ENCODE data around the gene RAD21L1. TPM values are rescaled to one million over a fixed set of nuclear protein-coding genes. Genes with fewer than 3 reads are reported as not detected.
A peak's percentile ranks its signal among the peaks of the same experiment; 100 is the strongest.

The RAD21L1 gene
- total and polyA plus RNA-seq, 8 donors: not detected

GRCh38 chr20:1255675-1256074, 29.8 kb downstream of the RAD21L1 start:
- no peak for TF ChIP-seq CTCF (IDR thresholded peaks at IDR 0.05)

GRCh38 chr20:1263853-1264252, 38.0 kb downstream of the RAD21L1 start:
- WGBS, 2 donors: 78 to 88% methylated on average over 1 of the region's 1 CpG
- ATAC-seq: no peak
- no peak for DNase-seq
- TF ChIP-seq CTCF (IDR thresholded peaks at IDR 0.05): no peak
- no peak for FAIRE-seq
- no peaks in the 10 kb centered on the region for H3K9me3 ChIP-seq
- H3K4me3 ChIP-seq: no peak overlapping the region
- H3K36me3 ChIP-seq: no peaks in the 10 kb centered on the region
- no peak overlapping the region for H3K27ac ChIP-seq
- H3K4me1 ChIP-seq: peaks cover 0 to 4% (median 0%) of the 10 kb centered on the region in 3 donors
- intact Hi-C loops (cut with DNase I): no loop called here
- peaks cover 0 to 5% (median 0%) of the 10 kb centered on the region in 4 donors for H3K27me3 ChIP-seq

More at GRCh38 chr20:1255675-1256074, 29.8 kb downstream of the RAD21L1 start:
- Histone ChIP-seq H3K4me3 (no peak overlapping the region), H3K27me3 (peaks cover 0 to 14% (median 3%) of the 10 kb centered on the region in 4 donors), H3K4me1 (no peaks in the 10 kb centered on the region), H3K36me3 (no peaks in the 10 kb centered on the region), H3K9me3 (no peaks in the 10 kb centered on the region), H3K27ac (no peak overlapping the region)
- ATAC-seq: no peak
- no peak for DNase-seq
- 77 to 85% methylated on average over 2 of the region's 2 CpGs for WGBS, 2 donors
- intact Hi-C loops (cut with DNase I): no loop called here
- no peak for FAIRE-seq

- Histone ChIP-seq H3K36me3 (no peaks in the 10 kb centered on the region), H3K4me3 (no peak overlapping the region), H3K4me1 (peaks cover 0 to 4% (median 0%) of the 10 kb centered on the region in 3 donors), H3K9me3 (no peaks in the 10 kb centered on the region), H3K27ac (no peak overlapping the region), H3K27me3 (peaks cover 0 to 5% (median 0%) of the 10 kb centered on the region in 4 donors)
- DNase-seq: no peak
- intact Hi-C loops (cut with DNase I): no loop called here
- no peak for ATAC-seq
- 67 to 86% methylated on average over 2 of the region's 2 CpGs for WGBS, 2 donors
- no peak for TF ChIP-seq CTCF (IDR thresholded peaks at IDR 0.05)
- no peak for FAIRE-seq
Measured at GRCh38 chr20:1264727-1265126, 38.9 kb downstream of the RAD21L1 start.

GRCh38 chr20:1265226-1265915, 39.5 kb downstream of the RAD21L1 start:
- Histone ChIP-seq H3K4me1 (peaks cover 0 to 4% (median 0%) of the 10 kb centered on the region in 3 donors), H3K27me3 (peaks cover 0 to 5% (median 0%) of the 10 kb centered on the region in 4 donors), H3K9me3 (no peaks in the 10 kb centered on the region), H3K4me3 (peak overlapping the region in 1 of 4 donors; percentile 90), H3K36me3 (no peaks in the 10 kb centered on the region), H3K27ac (no peak overlapping the region)
- intact Hi-C loops (cut with DNase I): no loop called here
- FAIRE-seq (no peak), ATAC-seq (no peak), DNase-seq (no peak)
- TF ChIP-seq CTCF (IDR thresholded peaks at IDR 0.05): no peak
- WGBS, 2 donors: 86 to 91% methylated on average over 4 of the region's 4 CpGs

- ATAC-seq: no peak
- 1 to 3% methylated on average over 10 of the region's 10 CpGs for WGBS, 2 donors
- Histone ChIP-seq H3K4me3 (peak overlapping the region; percentile 72 to 90 (median 81)), H3K4me1 (peaks cover 0 to 4% (median 0%) of the 10 kb centered on the region in 3 donors), H3K9me3 (no peaks in the 10 kb centered on the region), H3K36me3 (no peaks in the 10 kb centered on the region), H3K27ac (no peak overlapping the region), H3K27me3 (peaks cover 0 to 4% (median 0%) of the 10 kb centered on the region in 4 donors)
- intact Hi-C loops (cut with DNase I): no loop called here
- TF ChIP-seq CTCF (IDR thresholded peaks at IDR 0.05): no peak
- no peak for FAIRE-seq
- no peak for DNase-seq
Measured at GRCh38 chr20:1265916-1266166, 40.0 kb downstream of the RAD21L1 start.

Measured in pancreas (tissue), 10 donors.